Kidney epithelial cell (primary cell): Measurements from ENCODE around the gene MAPK14. TPM values are rescaled to one million over a fixed set of nuclear protein-coding genes. Genes with fewer than 3 reads are reported as not detected.

Experiments
- DNase-seq: peaks from one replicate; pipeline ENCODE4 v3.0.0-alpha.2; 2010; ENCODE audit warnings: low read depth
- H3K27me3 ChIP-seq: 2 replicates; pipeline ENCODE4 v1.6.0; 2011; ENCODE audit warnings: low read length; ENCODE audit not compliant: control insufficient read depth, insufficient read depth
- H3K36me3 ChIP-seq: 2 replicates; pipeline ENCODE4 v1.5.1; 2011; ENCODE audit warnings: low read length; ENCODE audit not compliant: control insufficient read depth, insufficient read depth
- H3K4me3 ChIP-seq: 2 replicates; pipeline ENCODE4 v1.5.1; 2011; ENCODE audit warnings: low read depth, mild to moderate bottlenecking, control low read depth, low read length
- total RNA-seq: library from RNA; depleted of rRNA; stranded (reverse); fragments of >200 nt; gene quantifications from 2 replicates; pipeline ENCODE4 v1.2.3, GENCODE V29; 2015
- TF ChIP-seq, protein P1 (sequence below): IDR thresholded peaks from 2 replicates; pipeline ENCODE4 v1.5.1; 2011; ENCODE audit warnings: mild to moderate bottlenecking, moderate library complexity, low read length, control low read depth, inconsistent platforms; ENCODE audit not compliant: insufficient read depth, poor library complexity, severe bottlenecking

Gene MAPK14
- total RNA-seq, 1 donor from 2014 or later, result 35.9 TPM

DNA sequence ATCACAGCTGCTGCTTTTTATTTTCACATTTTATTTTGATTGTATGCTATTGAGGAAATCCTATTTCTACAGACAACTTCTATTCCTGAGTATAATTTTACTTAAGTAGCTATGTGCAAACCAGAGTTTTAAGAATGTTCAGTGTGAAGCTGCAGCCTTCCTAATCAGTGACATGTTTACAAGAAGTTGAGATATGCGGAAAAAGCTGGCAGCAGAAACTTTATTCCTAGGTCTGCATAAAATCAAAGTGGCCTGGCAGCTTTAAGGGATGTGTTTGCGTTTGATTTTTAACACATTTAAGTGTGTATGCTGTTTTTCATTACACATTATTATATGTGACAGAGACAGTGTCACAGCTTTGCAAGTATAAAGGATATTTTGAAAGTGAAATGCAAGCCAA lies 26.3 kb downstream of the MAPK14 start:
- Histone ChIP-seq H3K4me3 (no peak overlapping the region), H3K27me3 (no peaks in the 10 kb centered on the region), H3K36me3 (no peaks in the 10 kb centered on the region)
- TF ChIP-seq, protein P1, sequence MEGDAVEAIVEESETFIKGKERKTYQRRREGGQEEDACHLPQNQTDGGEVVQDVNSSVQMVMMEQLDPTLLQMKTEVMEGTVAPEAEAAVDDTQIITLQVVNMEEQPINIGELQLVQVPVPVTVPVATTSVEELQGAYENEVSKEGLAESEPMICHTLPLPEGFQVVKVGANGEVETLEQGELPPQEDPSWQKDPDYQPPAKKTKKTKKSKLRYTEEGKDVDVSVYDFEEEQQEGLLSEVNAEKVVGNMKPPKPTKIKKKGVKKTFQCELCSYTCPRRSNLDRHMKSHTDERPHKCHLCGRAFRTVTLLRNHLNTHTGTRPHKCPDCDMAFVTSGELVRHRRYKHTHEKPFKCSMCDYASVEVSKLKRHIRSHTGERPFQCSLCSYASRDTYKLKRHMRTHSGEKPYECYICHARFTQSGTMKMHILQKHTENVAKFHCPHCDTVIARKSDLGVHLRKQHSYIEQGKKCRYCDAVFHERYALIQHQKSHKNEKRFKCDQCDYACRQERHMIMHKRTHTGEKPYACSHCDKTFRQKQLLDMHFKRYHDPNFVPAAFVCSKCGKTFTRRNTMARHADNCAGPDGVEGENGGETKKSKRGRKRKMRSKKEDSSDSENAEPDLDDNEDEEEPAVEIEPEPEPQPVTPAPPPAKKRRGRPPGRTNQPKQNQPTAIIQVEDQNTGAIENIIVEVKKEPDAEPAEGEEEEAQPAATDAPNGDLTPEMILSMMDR, result no peak
- DNase-seq, result no peak

GRCh38 chr6:36054415-36054814 lies 26.8 kb downstream of the MAPK14 start:
- TF ChIP-seq, protein P1, result no peak
- Histone ChIP-seq H3K36me3 (no peaks in the 10 kb centered on the region), H3K4me3 (no peak overlapping the region), H3K27me3 (no peaks in the 10 kb centered on the region)
- no peak for DNase-seq

GRCh38 chr6:36054956-36055355 lies 27.3 kb downstream of the MAPK14 start:
- Histone ChIP-seq H3K4me3 (no peak overlapping the region), H3K27me3 (no peaks in the 10 kb centered on the region), H3K36me3 (no peaks in the 10 kb centered on the region)
- DNase-seq, result no peak
- TF ChIP-seq, protein P1, result no peak

- H3K4me3 ChIP-seq, result no peak overlapping the region
- DNase-seq, result no peak
- no peaks in the 10 kb centered on the region for H3K36me3 ChIP-seq
- TF ChIP-seq, protein P1, result no peak
- no peaks in the 10 kb centered on the region for H3K27me3 ChIP-seq
These were observed 28.6 kb downstream of the MAPK14 start for GRCh38 chr6:36056178-36056577.

- no peak overlapping the region for H3K4me3 ChIP-seq
- no peaks in the 10 kb centered on the region for H3K36me3 ChIP-seq
- TF ChIP-seq, protein P1, result no peak
- no peaks in the 10 kb centered on the region for H3K27me3 ChIP-seq
- no peak for DNase-seq
These were observed 33.6 kb downstream of the MAPK14 start for GRCh38 chr6:36061236-36061635.

DNA sequence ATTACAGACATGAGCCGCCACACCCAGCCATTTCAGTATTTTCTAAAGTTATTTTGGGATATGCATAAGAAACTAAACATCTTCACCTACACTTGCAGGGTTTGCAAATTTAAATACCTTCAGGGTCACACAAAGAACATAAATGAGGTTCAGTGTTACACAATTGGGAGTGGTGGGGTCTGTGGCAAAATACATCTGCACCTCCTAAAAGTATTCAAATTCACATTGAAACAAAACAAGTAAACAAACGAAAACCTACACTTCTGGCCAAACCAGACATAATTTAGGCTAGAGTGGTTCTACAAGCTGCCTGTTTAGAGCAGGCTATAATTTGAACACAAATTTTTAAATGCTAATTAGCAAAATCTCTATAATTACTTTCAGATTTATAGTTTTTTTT lies 34.6 kb downstream of the MAPK14 start:
- Histone ChIP-seq H3K36me3 (no peaks in the 10 kb centered on the region), H3K27me3 (no peaks in the 10 kb centered on the region), H3K4me3 (no peak overlapping the region)
- TF ChIP-seq, protein P1, result no peak
- DNase-seq, result no peak
